ENCODE data around the gene ALLC. TPM values are rescaled to one million over a fixed set of nuclear protein-coding genes. Genes with fewer than 3 reads are reported as not detected.
A peak's percentile ranks its signal among the peaks of the same experiment; 100 is the strongest.

ALLC gene
- total RNA-seq, 1 experiment from 2014 or later = not detected

- DNase-seq (ENCODE audit: low spot score) = no peak
Observed at GRCh38 chr2:3654531-3655225, 3.3 kb upstream of the ALLC start.

- no peak for DNase-seq (ENCODE audit: low spot score)
Observed at GRCh38 chr2:3655871-3656761, 1.9 kb upstream of the ALLC start.

- DNase-seq (ENCODE audit: low spot score) = no peak
Observed at GRCh38 chr2:3656762-3657721, 958 bp upstream of the ALLC start.

GRCh38 chr2:3659447-3660432, 1.7 kb downstream of the ALLC start:
- no peak for DNase-seq (ENCODE audit: low spot score)

GRCh38 chr2:3660640-3661039, 2.6 kb downstream of the ALLC start:
- peak; percentile 81 for DNase-seq (ENCODE audit: low spot score)

- DNase-seq (ENCODE audit: low spot score) = no peak
Observed at GRCh38 chr2:3661149-3661660, 3.2 kb downstream of the ALLC start.

GRCh38 chr2:3662239-3662638, 4.2 kb downstream of the ALLC start:
- peak; percentile 31 for DNase-seq (ENCODE audit: low spot score)

- DNase-seq (ENCODE audit: low spot score) = no peak
Observed at GRCh38 chr2:3664118-3664517, 6.1 kb downstream of the ALLC start.

GRCh38 chr2:3664925-3665324, 6.9 kb downstream of the ALLC start:
- DNase-seq (ENCODE audit: low spot score) = no peak

DNA sequence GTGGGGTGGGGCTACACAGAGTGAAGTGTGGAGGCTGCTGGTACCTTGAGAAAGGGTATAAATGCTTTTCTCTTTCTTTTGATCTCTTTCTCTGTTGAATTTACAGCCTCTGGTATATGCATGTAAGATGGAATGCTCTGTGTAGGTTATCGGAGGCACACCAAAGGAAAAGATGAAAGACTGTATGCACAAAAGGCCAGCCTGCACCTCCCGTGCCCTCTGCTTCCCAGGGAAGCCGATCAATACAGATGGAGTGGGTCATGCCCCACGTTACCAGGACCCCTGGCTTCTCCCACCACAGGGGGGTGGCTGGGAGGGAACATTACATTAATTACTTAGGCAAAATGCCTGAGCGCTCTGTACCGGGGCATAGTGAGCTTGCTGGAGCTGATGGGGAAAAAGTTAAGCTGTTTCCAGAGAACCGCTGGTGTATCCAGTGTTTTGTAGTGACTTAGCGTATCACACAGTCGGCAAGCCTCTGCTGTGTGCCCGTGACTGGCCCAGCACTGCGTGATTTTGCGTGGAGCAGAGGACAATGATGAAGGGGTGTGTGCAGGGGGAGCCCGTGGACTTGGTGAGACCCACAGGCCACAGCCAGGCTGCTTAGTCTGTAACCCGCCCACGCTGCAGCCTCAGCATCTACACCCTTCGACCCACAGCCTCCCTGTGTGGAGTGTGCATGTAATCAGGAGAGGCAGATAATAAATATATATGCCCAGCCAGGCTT, 8.0 kb downstream of the ALLC start:
- DNase-seq (ENCODE audit: low spot score) = no peak

DNA sequence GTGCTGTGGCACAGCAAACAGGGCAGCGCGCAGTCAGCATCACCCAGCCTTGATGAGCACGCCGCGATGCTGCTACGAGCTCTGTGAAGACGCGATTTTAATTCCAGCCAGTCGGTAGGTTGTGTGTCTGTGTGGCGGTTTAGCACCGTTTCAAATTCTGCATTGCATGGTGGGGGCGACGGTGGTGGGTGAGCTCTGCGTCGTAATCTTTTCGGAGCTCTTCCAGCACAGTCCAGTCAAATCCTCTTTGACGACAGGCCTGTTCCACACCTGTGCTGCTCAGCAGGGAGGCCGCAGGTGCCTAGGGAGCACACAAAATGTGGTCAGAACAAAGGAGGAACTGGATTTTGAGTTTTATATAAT, 8.6 kb downstream of the ALLC start:
- DNase-seq (ENCODE audit: low spot score) = no peak

DNA sequence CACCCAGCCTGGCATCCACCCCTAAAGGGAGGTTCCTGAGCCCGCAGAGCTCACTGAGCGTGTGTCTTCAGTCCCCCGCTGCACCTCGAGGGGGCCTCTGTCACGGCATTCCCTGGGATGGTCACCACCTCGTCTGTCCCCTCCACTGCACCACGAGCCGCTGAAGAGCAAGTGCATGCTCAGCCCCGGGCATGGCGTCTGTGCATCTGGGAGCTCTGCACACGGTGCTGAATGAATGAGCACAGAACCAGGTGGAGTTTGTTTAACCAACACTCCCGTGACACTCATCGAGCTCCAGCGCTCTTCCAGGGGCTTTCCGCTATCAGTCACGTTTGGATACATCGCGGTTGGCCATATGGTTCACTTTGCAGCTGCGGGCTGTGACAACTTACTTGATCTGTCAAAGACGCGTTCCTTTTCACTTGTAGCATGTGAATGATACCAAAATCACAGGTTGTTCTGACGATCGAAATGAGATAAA, 9.2 kb downstream of the ALLC start:
- no peak for DNase-seq (ENCODE audit: low spot score)

GRCh38 chr2:3669656-3670055, 11.7 kb downstream of the ALLC start:
- no peak for DNase-seq (ENCODE audit: low spot score)

- DNase-seq (ENCODE audit: low spot score) = no peak
Observed at GRCh38 chr2:3670376-3670775, 12.4 kb downstream of the ALLC start.

- no peak for DNase-seq (ENCODE audit: low spot score)
Observed at GRCh38 chr2:3670941-3671340, 12.9 kb downstream of the ALLC start.

- no peak for DNase-seq (ENCODE audit: low spot score)
Observed at GRCh38 chr2:3672861-3673678, 15.1 kb downstream of the ALLC start.

GRCh38 chr2:3674066-3674845, 16.3 kb downstream of the ALLC start:
- DNase-seq (ENCODE audit: low spot score) = no peak

- DNase-seq (ENCODE audit: low spot score) = no peak
Observed at GRCh38 chr2:3675687-3676086, 17.7 kb downstream of the ALLC start.
